ENCODE measurements around the gene AFAP1L1.

The AFAP1L1 gene

GRCh38 chr5:149325166-149325735 is 53.6 kb downstream of the AFAP1L1 start:
- H3K4me2 ChIP-seq (ENCODE audit: low read length) = no peak overlapping the region
- no peak overlapping the region for H3K27ac ChIP-seq
- no peaks in the 10 kb centered on the region for H3K36me3 ChIP-seq (ENCODE audit: control insufficient read depth, insufficient read depth, low read length)
- no peak overlapping the region for H2AFZ ChIP-seq
- no peak for TF ChIP-seq CTCF (IDR thresholded peaks at IDR 0.05)
- H3K27me3 ChIP-seq (ENCODE audit: control insufficient read depth, insufficient read depth, low read length) = no peaks in the 10 kb centered on the region
- H3K9me3 ChIP-seq (ENCODE audit: control insufficient read depth, low read length) = no peaks in the 10 kb centered on the region
- H3K4me1 ChIP-seq = peaks cover 11% of the 10 kb centered on the region
- no peak overlapping the region for H3K9ac ChIP-seq
- no peak overlapping the region for H3K4me3 ChIP-seq (ENCODE audit: low read depth, low read length)
- no peaks in the 10 kb centered on the region for H3K79me2 ChIP-seq

- Histone ChIP-seq H3K9me3 (ENCODE audit: control insufficient read depth, low read length) (no peaks in the 10 kb centered on the region), H3K27ac (no peak overlapping the region), H3K4me2 (ENCODE audit: low read length) (no peak overlapping the region), H3K4me3 (ENCODE audit: low read depth, low read length) (no peak overlapping the region), H3K9ac (no peak overlapping the region), H3K27me3 (ENCODE audit: control insufficient read depth, insufficient read depth, low read length) (no peaks in the 10 kb centered on the region), H3K79me2 (no peaks in the 10 kb centered on the region), H2AFZ (no peak overlapping the region), H3K4me1 (peaks cover 5% of the 10 kb centered on the region), H3K36me3 (ENCODE audit: control insufficient read depth, insufficient read depth, low read length) (no peaks in the 10 kb centered on the region)
- no peak for TF ChIP-seq CTCF (IDR thresholded peaks at IDR 0.05)
These were observed 54.2 kb downstream of the AFAP1L1 start for GRCh38 chr5:149325894-149326293.

- no peaks in the 10 kb centered on the region for H3K27me3 ChIP-seq (ENCODE audit: control insufficient read depth, insufficient read depth, low read length)
- no peaks in the 10 kb centered on the region for H3K36me3 ChIP-seq (ENCODE audit: control insufficient read depth, insufficient read depth, low read length)
- no peak overlapping the region for H3K4me2 ChIP-seq (ENCODE audit: low read length)
- no peaks in the 10 kb centered on the region for H3K9me3 ChIP-seq (ENCODE audit: control insufficient read depth, low read length)
- no peak for TF ChIP-seq CTCF (IDR thresholded peaks at IDR 0.05)
- H3K4me1 ChIP-seq = no peaks in the 10 kb centered on the region
- H3K79me2 ChIP-seq = no peaks in the 10 kb centered on the region
- no peak overlapping the region for H3K4me3 ChIP-seq (ENCODE audit: low read depth, low read length)
- H2AFZ ChIP-seq = no peak overlapping the region
- H3K9ac ChIP-seq = no peak overlapping the region
- H3K27ac ChIP-seq = no peak overlapping the region
These were observed 55.0 kb downstream of the AFAP1L1 start for GRCh38 chr5:149326611-149327010.

GRCh38 chr5:149328177-149328576 is 56.5 kb downstream of the AFAP1L1 start:
- no peak overlapping the region for H3K4me3 ChIP-seq (ENCODE audit: low read depth, low read length)
- H3K4me2 ChIP-seq (ENCODE audit: low read length) = no peak overlapping the region
- no peak overlapping the region for H3K27ac ChIP-seq
- H3K9me3 ChIP-seq (ENCODE audit: control insufficient read depth, low read length) = no peaks in the 10 kb centered on the region
- H2AFZ ChIP-seq = no peak overlapping the region
- TF ChIP-seq CTCF (IDR thresholded peaks at IDR 0.05) = no peak
- H3K27me3 ChIP-seq (ENCODE audit: control insufficient read depth, insufficient read depth, low read length) = no peaks in the 10 kb centered on the region
- no peaks in the 10 kb centered on the region for H3K4me1 ChIP-seq
- no peak overlapping the region for H3K9ac ChIP-seq
- H3K79me2 ChIP-seq = no peaks in the 10 kb centered on the region
- H3K36me3 ChIP-seq (ENCODE audit: control insufficient read depth, insufficient read depth, low read length) = no peaks in the 10 kb centered on the region

GRCh38 chr5:149333711-149334443 is 62.2 kb downstream of the AFAP1L1 start:
- Histone ChIP-seq H3K9ac (no peak overlapping the region), H3K4me3 (ENCODE audit: low read depth, low read length) (no peak overlapping the region), H3K4me1 (no peaks in the 10 kb centered on the region), H3K9me3 (ENCODE audit: control insufficient read depth, low read length) (no peaks in the 10 kb centered on the region), H3K36me3 (ENCODE audit: control insufficient read depth, insufficient read depth, low read length) (no peaks in the 10 kb centered on the region), H3K79me2 (no peaks in the 10 kb centered on the region), H3K4me2 (ENCODE audit: low read length) (no peak overlapping the region), H3K27me3 (ENCODE audit: control insufficient read depth, insufficient read depth, low read length) (no peaks in the 10 kb centered on the region), H2AFZ (no peak overlapping the region), H3K27ac (no peak overlapping the region)
- TF ChIP-seq CTCF (IDR thresholded peaks at IDR 0.05) = no peak
